GM18499 (cell line): ENCODE measurements around the gene ZNF185.

Experiments
- ATAC-seq: cut with Tn5 transposase; IDR thresholded peaks from one replicate; pipeline ENCODE4 v1.9.1; 2021; ENCODE audit warnings: moderate number of reproducible peaks; ENCODE audit not compliant: insufficient read depth, unreplicated experiment

The ZNF185 gene

GRCh38 chrX:152897222-152898131 lies at the start of gene ZNF185:
Gene ZNF185 (plus strand): TSS chrX:152898067. CDS start chrX:152914490, 16,423 bp downstream.
- ATAC-seq, result no peak

GRCh38 chrX:152850465-152850864 lies 47.4 kb upstream of the ZNF185 start:
- no peak for ATAC-seq

- no peak for ATAC-seq
Measured at GRCh38 chrX:152853986-152854385, 43.9 kb upstream of the ZNF185 start.

- no peak for ATAC-seq
Measured at GRCh38 chrX:152861116-152861515, 36.8 kb upstream of the ZNF185 start.

- no peak for ATAC-seq
Measured at GRCh38 chrX:152861826-152862225, 36.0 kb upstream of the ZNF185 start.

- no peak for ATAC-seq
Measured at GRCh38 chrX:152865232-152865920, 32.5 kb upstream of the ZNF185 start.

GRCh38 chrX:152866386-152866785 lies 31.5 kb upstream of the ZNF185 start:
- no peak for ATAC-seq

GRCh38 chrX:152869972-152870371 lies 27.9 kb upstream of the ZNF185 start:
- ATAC-seq, result no peak

- no peak for ATAC-seq
Measured at GRCh38 chrX:152871260-152871659, 26.6 kb upstream of the ZNF185 start.

GRCh38 chrX:152872522-152872921 lies 25.3 kb upstream of the ZNF185 start:
- no peak for ATAC-seq

- ATAC-seq, result no peak
Measured at GRCh38 chrX:152873361-152873760, 24.5 kb upstream of the ZNF185 start.

GRCh38 chrX:152876931-152877840 lies 20.7 kb upstream of the ZNF185 start:
- ATAC-seq, result no peak

- ATAC-seq, result no peak
Measured at GRCh38 chrX:152878976-152879755, 18.7 kb upstream of the ZNF185 start.

- no peak for ATAC-seq
Measured at GRCh38 chrX:152881289-152881688, 16.6 kb upstream of the ZNF185 start.

GRCh38 chrX:152884171-152884570 lies 13.7 kb upstream of the ZNF185 start:
- ATAC-seq, result no peak

GRCh38 chrX:152886716-152887115 lies 11.2 kb upstream of the ZNF185 start:
- ATAC-seq, result no peak

- no peak for ATAC-seq
Measured at GRCh38 chrX:152892499-152892898, 5.4 kb upstream of the ZNF185 start.

- ATAC-seq, result no peak
Measured at GRCh38 chrX:152892999-152893891, 4.6 kb upstream of the ZNF185 start.
